Activated B cell treated with CpG ODN at 0.5 μM for 24 hours (primary cell): Measurements from ENCODE around the gene ME2. TPM values are rescaled to one million over a fixed set of nuclear protein-coding genes. Genes with fewer than 3 reads are reported as not detected.
"Not testable (repeated sequence)": the region's sequence is repeated elsewhere in the genome, so short reads cannot be mapped to it uniquely, and the experiment has no call there.

Source experiments
- ATAC-seq: fragments of 200-7000 bp; cut with Tn5 transposase; one replicate; pipeline ENCODE4 v1.10.0; 2021; ENCODE audit warnings: low read depth, mild to moderate bottlenecking, moderate library complexity
- CTCF ChIA-PET: fragments of 350-600 bp; sonication (Branson Sonifier 250); formaldehyde crosslinking; loops from one replicate; lab custom pipeline; 2021; ENCODE audit warnings: antibody characterized with exemption; lab: Charles Lee
- POLR2A ChIA-PET: fragments of 350-600 bp; sonication (Branson Sonifier 250); formaldehyde crosslinking; loops from one replicate; lab custom pipeline; 2021; ENCODE audit warnings: antibody characterized with exemption; lab: Charles Lee
- DNase-seq: peaks from one replicate; pipeline ENCODE4 v3.0.0; 2022
- H3K27ac Mint-ChIP-seq: one replicate; pipeline ENCODE4 v1.8.0; 2020; ENCODE audit warnings: mixed read lengths
- H3K27me3 Mint-ChIP-seq: one replicate; pipeline ENCODE4 v1.8.0; 2021; ENCODE audit warnings: mixed read lengths
- H3K36me3 Mint-ChIP-seq: one replicate; pipeline ENCODE4 v1.8.0; 2021; ENCODE audit warnings: low read depth, mixed read lengths
- H3K4me1 Mint-ChIP-seq: one replicate; pipeline ENCODE4 v1.8.0; 2021; ENCODE audit warnings: mixed read lengths
- H3K4me3 Mint-ChIP-seq: one replicate; pipeline ENCODE4 v1.8.0; 2020; ENCODE audit warnings: mild to moderate bottlenecking, mixed read lengths
- H3K9me3 Mint-ChIP-seq: one replicate; pipeline ENCODE4 v1.8.0; 2020; ENCODE audit warnings: mixed read lengths
- CTCF ChIP-seq: fragments of 200-600 bp; IDR thresholded peaks from one replicate; pipeline ENCODE4 v1.8.0; 2022; ENCODE audit warnings: antibody characterized with exemption, mild to moderate bottlenecking
- intact Hi-C: fragments of 100-400 bp; cut with micrococcal nuclease; formaldehyde crosslinking; loops from one replicate; pipeline ENCODE4 v1.15.1; 2024
- total RNA-seq: library from RNA; stranded (reverse); gene quantifications from 2 replicates; pipeline ENCODE4 v1.2.3, GENCODE V29; 2022

Gene ME2
- total RNA-seq, 1 donor from 2014 or later = 63.5 TPM

- ATAC-seq (no peak), DNase-seq (no peak)
- POLR2A ChIA-PET = interaction anchor here (0.6 to 2.3 kb wide), 18 partner anchors 11 to 503 kb away, joined by 3 to 53 read pairs (median 8); partner anchors contain the start of genes ELAC1, MEX3C, MRO and SKA1
- CTCF ChIA-PET = interaction anchor here (1.6 kb wide), 1 partner anchor 57 kb away, joined by 9 read pairs; the partner anchor contains the start of gene MRO
- H3K36me3 Mint-ChIP-seq = peaks cover 11% of the 10 kb centered on the region
- H3K4me3 Mint-ChIP-seq = peak overlapping the region; percentile 93
- no peak for TF ChIP-seq CTCF
- H3K27me3 Mint-ChIP-seq = no peaks in the 10 kb centered on the region
- H3K27ac Mint-ChIP-seq = peak overlapping the region; percentile 96
- peaks cover 23% of the 10 kb centered on the region for H3K4me1 Mint-ChIP-seq
- intact Hi-C loops = loop anchor here (1.0 to 2.0 kb wide), 6 partner anchors 23 to 597 kb away; partner anchors contain the start of genes MBD1 and SMAD4
- H3K9me3 Mint-ChIP-seq = no peaks in the 10 kb centered on the region
These were observed 1.2 kb upstream of the ME2 start for GRCh38 chr18:50877545-50878265.

GRCh38 chr18:50879302-50880118 is 592 bp downstream of the ME2 start:
- CTCF ChIA-PET = interaction anchor here (0.6 to 1.6 kb wide), 4 partner anchors 13 to 62 kb away, joined by 3 to 9 read pairs (median 3); partner anchors contain the start of gene MRO

GRCh38 chr18:50880119-50880465 is 1.2 kb downstream of the ME2 start:
- CTCF ChIA-PET = no interaction called here
- no peak for TF ChIP-seq CTCF

More at GRCh38 chr18:50879302-50880118, 592 bp downstream of the ME2 start:
- no peaks in the 10 kb centered on the region for H3K9me3 Mint-ChIP-seq
- H3K27ac Mint-ChIP-seq = peak overlapping the region; percentile 97
- H3K4me1 Mint-ChIP-seq = peaks cover 34% of the 10 kb centered on the region
- intact Hi-C loops = loop anchor here (1.0 to 2.0 kb wide), 6 partner anchors 55 to 599 kb away; partner anchors contain the start of genes MBD1, MEX3C and MRO
- DNase-seq (no peak), ATAC-seq (no peak)
- H3K27me3 Mint-ChIP-seq = no peaks in the 10 kb centered on the region
- H3K36me3 Mint-ChIP-seq = peaks cover 13% of the 10 kb centered on the region
- no peak for TF ChIP-seq CTCF
- POLR2A ChIA-PET = interaction anchor here (0.6 to 2.3 kb wide), 26 partner anchors 9 to 1392 kb away, joined by 3 to 53 read pairs (median 5); partner anchors contain the start of genes C18orf32, ELAC1, MBD1 and MEX3C
- H3K4me3 Mint-ChIP-seq = peak overlapping the region; percentile 98

GRCh38 chr18:50880944-50881343 is 2.0 kb downstream of the ME2 start:
- intact Hi-C loops = not testable (repeated sequence)

More at GRCh38 chr18:50880119-50880465, 1.2 kb downstream of the ME2 start:
- Mint-ChIP-seq H3K36me3 (peaks cover 13% of the 10 kb centered on the region), H3K9me3 (no peaks in the 10 kb centered on the region), H3K27ac (peak overlapping the region; percentile 97), H3K27me3 (no peaks in the 10 kb centered on the region), H3K4me1 (peaks cover 36% of the 10 kb centered on the region), H3K4me3 (peak overlapping the region; percentile 98)
- POLR2A ChIA-PET = interaction anchor here (0.6 to 2.3 kb wide), 6 partner anchors 44 to 150 kb away, joined by 3 to 17 read pairs (median 4); partner anchors contain the start of genes ELAC1, MRO and SMAD4
- ATAC-seq (no peak), DNase-seq (no peak)
- intact Hi-C loops = no loop called here

GRCh38 chr18:50886929-50887328 is 8.0 kb downstream of the ME2 start:
- TF ChIP-seq CTCF = no peak
- DNase-seq (no peak), ATAC-seq (no peak)
- Mint-ChIP-seq H3K27me3 (no peaks in the 10 kb centered on the region), H3K27ac (no peak overlapping the region), H3K4me1 (peaks cover 16% of the 10 kb centered on the region), H3K9me3 (no peaks in the 10 kb centered on the region), H3K4me3 (no peak overlapping the region), H3K36me3 (peaks cover 30% of the 10 kb centered on the region)
- POLR2A ChIA-PET = interaction anchor here (2.0 kb wide), 1 partner anchor 8 kb away, joined by 12 read pairs; the partner anchor contains the start of gene ME2
- CTCF ChIA-PET = no interaction called here
- intact Hi-C loops = no loop called here

More at GRCh38 chr18:50880944-50881343, 2.0 kb downstream of the ME2 start:
- Mint-ChIP-seq H3K4me1 (peaks cover 36% of the 10 kb centered on the region), H3K36me3 (peaks cover 13% of the 10 kb centered on the region)
- POLR2A ChIA-PET = interaction anchor here (0.9 to 1.4 kb wide), 4 partner anchors 50 to 149 kb away, joined by 3 to 8 read pairs (median 4); partner anchors contain the start of genes ELAC1 and SMAD4
- H3K27ac Mint-ChIP-seq, H3K27me3 Mint-ChIP-seq, ATAC-seq, H3K9me3 Mint-ChIP-seq, H3K4me3 Mint-ChIP-seq, DNase-seq, CTCF ChIA-PET: not testable (repeated sequence)
